Liver (tissue), 9 donors: ENCODE results near the gene UBE2K. TPM values are rescaled to one million over a fixed set of nuclear protein-coding genes. Genes with fewer than 3 reads are reported as not detected.

Source experiments
- DNase-seq: peaks from one replicate; pipeline ENCODE4 v3.0.0-alpha.2; 2017; ENCODE audit warnings: low spot score
- H3K27ac ChIP-seq, 2 donors: one replicate each; pipeline ENCODE4 v1.7.0; 2013; ENCODE audit warnings: inconsistent platforms in 2 of 2, low read length in 2 of 2, control low read depth in 1 of 2, low read depth in 1 of 2, mild to moderate bottlenecking in 1 of 2
- H3K27me3 ChIP-seq, 4 donors: one replicate each; pipeline versions ENCODE4 v1.6.1 to v1.7.0; 2013; ENCODE audit warnings: low read length in 3 of 4, inconsistent platforms in 1 of 4, mild to moderate bottlenecking in 1 of 4, moderate library complexity in 1 of 4; ENCODE audit not compliant: control insufficient read depth in 4 of 4, insufficient read depth in 4 of 4
- H3K36me3 ChIP-seq, 4 donors: one replicate each; pipeline versions ENCODE4 v1.6.1 to v1.7.0; 2013; ENCODE audit warnings: low read length in 3 of 4, mild to moderate bottlenecking in 3 of 4, low read depth in 1 of 4, moderate library complexity in 1 of 4; ENCODE audit not compliant: control insufficient read depth in 4 of 4, insufficient read depth in 3 of 4
- H3K4me1 ChIP-seq, 4 donors: one replicate each; pipeline versions ENCODE4 v1.6.1 to v1.7.0; 2013; ENCODE audit warnings: low read length in 3 of 4, mild to moderate bottlenecking in 3 of 4, moderate library complexity in 1 of 4; ENCODE audit not compliant: control insufficient read depth in 4 of 4, insufficient read depth in 4 of 4
- H3K4me3 ChIP-seq, 3 donors: one replicate each; pipeline versions ENCODE4 v1.6.1 to v1.7.0; 2013; ENCODE audit warnings: low read length in 3 of 3, control low read depth in 1 of 3, low read depth in 1 of 3, mild to moderate bottlenecking in 1 of 3
- H3K9ac ChIP-seq, 2 donors: one replicate each; pipeline ENCODE4 v1.7.0; 2013; ENCODE audit warnings: low read length in 2 of 2, mild to moderate bottlenecking in 2 of 2, moderate library complexity in 2 of 2, control low read depth in 1 of 2, low read depth in 1 of 2
- H3K9me3 ChIP-seq, 4 donors: one replicate each; pipeline versions ENCODE4 v1.6.1 to v1.7.0; 2013; ENCODE audit warnings: low read length in 3 of 4; ENCODE audit not compliant: control insufficient read depth in 4 of 4
- EGR1 ChIP-seq, 2 donors: IDR thresholded peaks; 2 replicates each; pipeline ENCODE4 v1.6.1; 2016 to 2018; ENCODE audit warnings: antibody characterized with exemption in 2 of 2, low read depth in 2 of 2
- FOXA1 ChIP-seq: IDR thresholded peaks from 2 replicates; pipeline ENCODE4 v1.6.1; 2016; ENCODE audit warnings: antibody characterized with exemption
- FOXA2 ChIP-seq: IDR thresholded peaks from 2 replicates; pipeline ENCODE4 v1.6.1; 2016; ENCODE audit warnings: antibody characterized with exemption
- GABPA ChIP-seq, 2 donors: IDR thresholded peaks in 1 of 2; conservative IDR thresholded peaks in 1 of 2; 2 replicates each; pipeline ENCODE4 v1.6.1; 2016; ENCODE audit warnings: antibody characterized with exemption in 2 of 2, mild to moderate bottlenecking in 1 of 2, moderate library complexity in 1 of 2
- HNF4A ChIP-seq, 2 donors: conservative IDR thresholded peaks; 2 replicates each; pipeline ENCODE4 v1.6.1; 2016; ENCODE audit warnings: antibody characterized with exemption in 2 of 2, mild to moderate bottlenecking in 2 of 2
- HNF4G ChIP-seq: IDR thresholded peaks from 2 replicates; pipeline ENCODE4 v1.6.1; 2016; ENCODE audit warnings: antibody characterized with exemption
- JUND ChIP-seq, 2 donors: IDR thresholded peaks; 2 replicates each; pipeline ENCODE4 v1.6.1; 2016; ENCODE audit warnings: antibody characterized with exemption in 2 of 2
- NR2F2 ChIP-seq: IDR thresholded peaks from 2 replicates; pipeline ENCODE4 v1.6.1; 2016; ENCODE audit warnings: antibody characterized with exemption
- RAD21 ChIP-seq, 2 donors: IDR thresholded peaks; 2 replicates each; pipeline ENCODE4 v1.6.1; 2016; ENCODE audit warnings: antibody characterized with exemption in 2 of 2, mild to moderate bottlenecking in 2 of 2
- RXRA ChIP-seq, 2 donors: IDR thresholded peaks; 2 replicates each; pipeline ENCODE4 v1.6.1; 2017 to 2018; ENCODE audit warnings: antibody characterized with exemption in 2 of 2, mild to moderate bottlenecking in 1 of 2
- SP1 ChIP-seq: IDR thresholded peaks from 2 replicates; pipeline ENCODE4 v1.6.1; 2018; ENCODE audit warnings: antibody characterized with exemption, mild to moderate bottlenecking
- TAF1 ChIP-seq: conservative IDR thresholded peaks from 2 replicates; pipeline ENCODE4 v1.6.1; 2016; ENCODE audit warnings: antibody characterized with exemption, mild to moderate bottlenecking
- YY1 ChIP-seq: IDR thresholded peaks from 2 replicates; pipeline ENCODE4 v1.6.1; 2016; ENCODE audit warnings: antibody characterized with exemption, mild to moderate bottlenecking
- WGBS: extraction: QIAGEN DNeasy Blood & Tissue Kit; methylation state at CpG from one replicate; pipeline ENCODE4 v1.1.7; 2013; 5-methylcytosine and 5-hydroxymethylcytosine counted together
- polyA plus RNA-seq, 2 donors: library from polyadenylated mRNA; stranded (reverse) in 1 of 2; unstranded in 1 of 2; fragments of 200-250 nt in 1 of 2; fragments of >200 nt in 1 of 2; fragmentation: Nextera tagmentation in 1 of 2; extraction: Ambion mirVana in 1 of 2; gene quantifications; one replicate each; pipeline versions ENCODE4 v1.2.1 to v1.2.3, GENCODE V29; 2013 to 2015
- total RNA-seq, 2 donors: library from RNA; depleted of rRNA; stranded (reverse); fragments of >200 nt; gene quantifications; one replicate each; pipeline ENCODE4 v1.2.3, GENCODE V29; 2014
- TF ChIP-seq, protein P1 (sequence below): IDR thresholded peaks from 2 replicates; pipeline ENCODE4 v1.6.1; 2016; ENCODE audit warnings: antibody characterized with exemption
- TF ChIP-seq, protein P2 (sequence below): IDR thresholded peaks from 2 replicates; pipeline ENCODE4 v1.6.1; 2016; ENCODE audit warnings: antibody characterized with exemption
- TF ChIP-seq, protein P3 (sequence below): IDR thresholded peaks from 2 replicates; pipeline ENCODE4 v1.6.1; 2016; ENCODE audit warnings: antibody characterized with exemption
- TF ChIP-seq, protein P4 (sequence below): fragments of 150-350 bp; IDR thresholded peaks from 2 replicates; pipeline ENCODE4 v1.5.1; 2017; ENCODE audit warnings: improper control_type of control experiment, low read depth, low read length; ENCODE audit not compliant: missing input control
- donor health status: healthy.
- donor health status: healthy.
- donor health status: healthy.
- donor health status: healthy.
- donor health status: healthy.

Gene UBE2K
- total and polyA plus RNA-seq, 4 donors: 21.5 to 45.3 (median 26.0) TPM

DNA sequence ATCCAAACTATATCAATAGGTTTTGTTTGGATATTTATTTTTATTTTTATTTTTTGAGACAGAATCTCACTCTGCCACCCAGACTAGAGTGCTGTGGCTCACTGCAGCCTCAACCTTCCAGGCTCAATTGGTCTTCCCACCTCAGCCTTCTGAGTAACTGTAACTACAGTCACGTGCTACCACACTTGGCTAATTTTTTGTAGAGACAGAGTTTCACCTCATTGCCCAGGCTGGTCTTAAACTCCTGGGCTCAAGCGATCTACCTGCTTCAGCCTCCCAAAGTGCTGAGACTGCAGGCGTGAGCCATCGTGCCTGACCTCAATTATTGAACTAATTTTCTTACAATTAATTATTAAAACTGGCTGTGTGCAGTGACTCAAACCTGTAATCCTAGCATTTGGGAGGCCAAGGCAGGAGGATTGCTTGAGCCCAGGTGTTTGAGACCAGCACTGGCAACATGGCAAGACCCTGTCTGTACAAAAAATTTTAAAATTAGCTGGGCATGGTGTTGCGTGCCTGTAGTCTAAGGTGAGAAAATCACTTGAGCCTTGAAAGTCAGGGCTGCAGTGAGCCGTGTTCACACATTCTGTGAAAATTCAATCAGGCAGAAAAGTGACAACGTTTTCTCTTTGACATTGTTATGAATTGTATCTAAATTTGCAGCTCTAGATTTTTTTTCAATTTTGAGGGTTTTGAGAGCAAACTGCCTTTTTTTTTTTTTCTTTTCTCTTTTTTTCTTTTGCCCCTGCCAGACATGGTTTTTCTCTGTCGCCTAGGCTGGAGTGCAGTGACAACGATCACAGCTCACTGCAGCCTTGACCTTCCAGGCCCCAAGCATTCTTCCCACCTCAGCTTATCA, 66.0 kb downstream of the UBE2K start:
- WGBS: 91% methylated on average over 9 of the region's 9 CpGs
- H3K4me3 ChIP-seq: no peak overlapping the region
- H3K4me1 ChIP-seq: no peaks in the 10 kb centered on the region
- no peak for DNase-seq
- no peaks in the 10 kb centered on the region for H3K9me3 ChIP-seq
- no peak overlapping the region for H3K9ac ChIP-seq
- H3K36me3 ChIP-seq: peaks cover 5 to 23% (median 16%) of the 10 kb centered on the region in 4 donors
- no peak overlapping the region for H3K27ac ChIP-seq
- no peaks in the 10 kb centered on the region for H3K27me3 ChIP-seq
- TF ChIP-seq, protein P1, sequence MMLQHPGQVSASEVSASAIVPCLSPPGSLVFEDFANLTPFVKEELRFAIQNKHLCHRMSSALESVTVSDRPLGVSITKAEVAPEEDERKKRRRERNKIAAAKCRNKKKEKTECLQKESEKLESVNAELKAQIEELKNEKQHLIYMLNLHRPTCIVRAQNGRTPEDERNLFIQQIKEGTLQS: no peak
- TF ChIP-seq RXRA (IDR thresholded peaks at IDR 0.05) (no peak), HNF4G (no peak), TAF1 (no peak), FOXA2 (no peak), NR2F2 (no peak), RAD21 (IDR thresholded peaks at IDR 0.05) (no peak), HNF4A (conservative IDR thresholded peaks at IDR 0.05) (no peak), EGR1 (IDR thresholded peaks at IDR 0.05; ENCODE audit: low read depth in 2 of 2) (no peak), GABPA (IDR thresholded peaks at IDR 0.05 in 1 of 2, conservative IDR thresholded peaks at IDR 0.05 in 1 of 2) (no peak), SP1 (no peak)
- TF ChIP-seq, protein P2, sequence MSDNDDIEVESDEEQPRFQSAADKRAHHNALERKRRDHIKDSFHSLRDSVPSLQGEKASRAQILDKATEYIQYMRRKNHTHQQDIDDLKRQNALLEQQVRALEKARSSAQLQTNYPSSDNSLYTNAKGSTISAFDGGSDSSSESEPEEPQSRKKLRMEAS: no peak
- TF ChIP-seq, protein P3, sequence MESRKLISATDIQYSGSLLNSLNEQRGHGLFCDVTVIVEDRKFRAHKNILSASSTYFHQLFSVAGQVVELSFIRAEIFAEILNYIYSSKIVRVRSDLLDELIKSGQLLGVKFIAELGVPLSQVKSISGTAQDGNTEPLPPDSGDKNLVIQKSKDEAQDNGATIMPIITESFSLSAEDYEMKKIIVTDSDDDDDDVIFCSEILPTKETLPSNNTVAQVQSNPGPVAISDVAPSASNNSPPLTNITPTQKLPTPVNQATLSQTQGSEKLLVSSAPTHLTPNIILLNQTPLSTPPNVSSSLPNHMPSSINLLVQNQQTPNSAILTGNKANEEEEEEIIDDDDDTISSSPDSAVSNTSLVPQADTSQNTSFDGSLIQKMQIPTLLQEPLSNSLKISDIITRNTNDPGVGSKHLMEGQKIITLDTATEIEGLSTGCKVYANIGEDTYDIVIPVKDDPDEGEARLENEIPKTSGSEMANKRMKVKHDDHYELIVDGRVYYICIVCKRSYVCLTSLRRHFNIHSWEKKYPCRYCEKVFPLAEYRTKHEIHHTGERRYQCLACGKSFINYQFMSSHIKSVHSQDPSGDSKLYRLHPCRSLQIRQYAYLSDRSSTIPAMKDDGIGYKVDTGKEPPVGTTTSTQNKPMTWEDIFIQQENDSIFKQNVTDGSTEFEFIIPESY: no peak

DNA sequence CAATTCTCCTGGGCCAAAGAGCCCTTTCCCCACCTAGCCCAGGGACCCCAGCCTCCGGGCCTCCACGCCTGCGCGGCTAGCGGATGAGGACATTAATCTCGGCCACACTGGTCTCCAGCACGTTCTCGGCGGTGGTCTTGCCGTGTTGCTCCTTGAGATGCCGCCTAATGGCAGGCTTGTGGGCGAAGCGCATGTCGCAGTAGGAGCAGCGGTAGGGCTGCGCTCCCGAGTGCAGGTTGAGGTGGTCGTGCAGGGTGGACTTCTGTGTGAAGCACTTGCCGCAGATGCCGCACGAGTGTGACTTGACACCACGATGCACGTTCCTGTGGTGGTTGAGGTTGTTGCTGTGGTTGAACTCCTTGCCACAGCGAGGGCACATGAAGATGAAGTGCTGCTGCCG, 72.1 kb downstream of the UBE2K start:
- Histone ChIP-seq H3K4me3 (no peak overlapping the region), H3K27me3 (no peaks in the 10 kb centered on the region), H3K36me3 (peaks cover 10 to 21% (median 14%) of the 10 kb centered on the region in 4 donors), H3K27ac (no peak overlapping the region), H3K9me3 (no peaks in the 10 kb centered on the region), H3K9ac (no peak overlapping the region), H3K4me1 (no peaks in the 10 kb centered on the region)
- no peak for TF ChIP-seq FOXA1
- no peak for DNase-seq
- 98% methylated on average over 25 of the region's 25 CpGs for WGBS

DNA sequence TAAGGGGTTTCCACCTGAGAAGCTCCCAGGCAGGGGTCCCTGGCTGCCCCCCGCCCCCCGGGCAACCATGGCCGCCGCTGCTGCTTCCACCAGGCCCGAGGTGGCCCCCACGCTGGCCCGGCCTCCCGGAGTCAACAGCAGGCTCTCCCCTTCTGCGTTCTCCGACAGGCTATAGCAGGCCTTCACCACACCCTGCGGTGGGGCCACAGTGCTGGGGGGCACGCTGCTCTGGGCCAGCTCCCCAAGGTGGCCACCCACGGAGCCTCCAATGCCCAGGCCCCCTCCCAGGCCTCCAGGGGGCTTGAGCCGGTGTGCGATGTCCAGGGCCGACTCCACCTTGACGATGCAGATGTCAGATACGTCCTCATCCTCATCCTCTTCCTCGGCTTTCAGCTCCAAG, 72.5 kb downstream of the UBE2K start:
- DNase-seq: no peak

More for the DNA sequence above, 72.5 kb downstream of the UBE2K start:
- 97% methylated on average over 19 of the region's 19 CpGs for WGBS
- no peak overlapping the region for H3K4me3 ChIP-seq
- peaks cover 14 to 20% (median 17%) of the 10 kb centered on the region in 4 donors for H3K36me3 ChIP-seq
- no peak overlapping the region for H3K9ac ChIP-seq
- no peaks in the 10 kb centered on the region for H3K27me3 ChIP-seq
- TF ChIP-seq HNF4A (conservative IDR thresholded peaks at IDR 0.05): no peak
- no peak for TF ChIP-seq GABPA (IDR thresholded peaks at IDR 0.05 in 1 of 2, conservative IDR thresholded peaks at IDR 0.05 in 1 of 2)
- TF ChIP-seq, protein P1: no peak
- no peak for TF ChIP-seq RAD21 (IDR thresholded peaks at IDR 0.05)
- TF ChIP-seq JUND (IDR thresholded peaks at IDR 0.05): no peak
- TF ChIP-seq YY1: no peak
- TF ChIP-seq HNF4G: no peak
- no peak for TF ChIP-seq NR2F2
- TF ChIP-seq TAF1: no peak
- TF ChIP-seq, protein P4, sequence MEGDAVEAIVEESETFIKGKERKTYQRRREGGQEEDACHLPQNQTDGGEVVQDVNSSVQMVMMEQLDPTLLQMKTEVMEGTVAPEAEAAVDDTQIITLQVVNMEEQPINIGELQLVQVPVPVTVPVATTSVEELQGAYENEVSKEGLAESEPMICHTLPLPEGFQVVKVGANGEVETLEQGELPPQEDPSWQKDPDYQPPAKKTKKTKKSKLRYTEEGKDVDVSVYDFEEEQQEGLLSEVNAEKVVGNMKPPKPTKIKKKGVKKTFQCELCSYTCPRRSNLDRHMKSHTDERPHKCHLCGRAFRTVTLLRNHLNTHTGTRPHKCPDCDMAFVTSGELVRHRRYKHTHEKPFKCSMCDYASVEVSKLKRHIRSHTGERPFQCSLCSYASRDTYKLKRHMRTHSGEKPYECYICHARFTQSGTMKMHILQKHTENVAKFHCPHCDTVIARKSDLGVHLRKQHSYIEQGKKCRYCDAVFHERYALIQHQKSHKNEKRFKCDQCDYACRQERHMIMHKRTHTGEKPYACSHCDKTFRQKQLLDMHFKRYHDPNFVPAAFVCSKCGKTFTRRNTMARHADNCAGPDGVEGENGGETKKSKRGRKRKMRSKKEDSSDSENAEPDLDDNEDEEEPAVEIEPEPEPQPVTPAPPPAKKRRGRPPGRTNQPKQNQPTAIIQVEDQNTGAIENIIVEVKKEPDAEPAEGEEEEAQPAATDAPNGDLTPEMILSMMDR: no peak
- no peak for TF ChIP-seq FOXA2
- TF ChIP-seq, protein P2: no peak
- no peak overlapping the region for H3K27ac ChIP-seq
- no peaks in the 10 kb centered on the region for H3K4me1 ChIP-seq
- no peaks in the 10 kb centered on the region for H3K9me3 ChIP-seq
